H9 (cell line): ENCODE results near the gene APOL4. TPM values are rescaled to one million over a fixed set of nuclear protein-coding genes. Genes with fewer than 3 reads are reported as not detected.

ENCODE experiments used
- DNase-seq: peaks from one replicate; pipeline ENCODE4 v3.0.0-alpha.2; 2017
- H2AFZ ChIP-seq: one replicate; pipeline ENCODE4 v1.6.1; 2013; ENCODE audit warnings: mild to moderate bottlenecking, low read length, control low read depth, moderate library complexity
- H2AK5ac ChIP-seq: 2 replicates; pipeline ENCODE4 v1.6.1; 2013; ENCODE audit warnings: low read length, control low read depth, mixed read lengths; ENCODE audit not compliant: insufficient read length
- H2BK120ac ChIP-seq: one replicate; pipeline ENCODE4 v1.6.1; 2013; ENCODE audit warnings: low read depth, mild to moderate bottlenecking, low read length, control low read depth, inconsistent platforms; ENCODE audit not compliant: poor library complexity, severe bottlenecking
- H2BK12ac ChIP-seq: 2 replicates; pipeline ENCODE4 v1.6.1; 2013; ENCODE audit warnings: low read length, control low read depth, mixed read lengths, low read depth; ENCODE audit not compliant: insufficient read length
- H2BK15ac ChIP-seq: 2 replicates; pipeline ENCODE4 v1.6.1; 2013; ENCODE audit warnings: low read depth, low read length, control low read depth
- H2BK20ac ChIP-seq: one replicate; pipeline ENCODE4 v1.6.1; 2013; ENCODE audit warnings: low read depth, mild to moderate bottlenecking, low read length, control low read depth, inconsistent platforms; ENCODE audit not compliant: poor library complexity, severe bottlenecking
- H2BK5ac ChIP-seq: 2 replicates; pipeline ENCODE4 v1.6.1; 2013; ENCODE audit warnings: low read length, control low read depth, mixed read lengths; ENCODE audit not compliant: insufficient read length
- H3K14ac ChIP-seq: 2 replicates; pipeline ENCODE4 v1.6.1; 2013; ENCODE audit warnings: low read length, control low read depth; ENCODE audit not compliant: insufficient read depth
- H3K18ac ChIP-seq: 2 replicates; pipeline ENCODE4 v1.6.1; 2013; ENCODE audit warnings: low read depth, mild to moderate bottlenecking, mixed read lengths, low read length, control low read depth; ENCODE audit not compliant: insufficient read length
- H3K23ac ChIP-seq: 2 replicates; pipeline ENCODE4 v1.6.1; 2013; ENCODE audit warnings: low read length, control low read depth, mixed read lengths, low read depth; ENCODE audit not compliant: insufficient read length
- H3K23me2 ChIP-seq: 2 replicates; pipeline ENCODE4 v1.6.1; 2013; ENCODE audit warnings: low read depth, mild to moderate bottlenecking, mixed read lengths, low read length, control low read depth; ENCODE audit not compliant: insufficient read length, poor library complexity, severe bottlenecking
- H3K27ac ChIP-seq: 2 replicates; pipeline ENCODE4 v1.5.1; 2013; ENCODE audit warnings: low read length, control low read depth, mixed read lengths, low read depth; ENCODE audit not compliant: insufficient read length
- H3K27me3 ChIP-seq: 2 replicates; pipeline ENCODE4 v1.6.1; 2013; ENCODE audit warnings: low read length, control low read depth, inconsistent platforms; ENCODE audit not compliant: insufficient read depth
- H3K4ac ChIP-seq: 2 replicates; pipeline ENCODE4 v1.6.1; 2013; ENCODE audit warnings: low read depth, mild to moderate bottlenecking, control low read depth, inconsistent platforms, low read length, moderate library complexity
- H3K4me1 ChIP-seq: 2 replicates; pipeline ENCODE4 v1.6.1; 2013; ENCODE audit warnings: low read length, control low read depth, inconsistent platforms; ENCODE audit not compliant: insufficient read depth
- H3K4me2 ChIP-seq: 2 replicates; pipeline ENCODE4 v1.6.1; 2013; ENCODE audit warnings: low read length, control low read depth, mixed read lengths; ENCODE audit not compliant: insufficient read length, insufficient read depth
- H3K56ac ChIP-seq: 2 replicates; pipeline ENCODE4 v1.6.1; 2013; ENCODE audit warnings: low read depth, mild to moderate bottlenecking, mixed read lengths, low read length, control low read depth; ENCODE audit not compliant: insufficient read length
- H3K79me1 ChIP-seq: 2 replicates; pipeline ENCODE4 v1.6.1; 2013; ENCODE audit warnings: low read depth, mild to moderate bottlenecking, moderate library complexity, low read length, control low read depth, inconsistent platforms; ENCODE audit not compliant: insufficient read depth, poor library complexity, severe bottlenecking
- H3K79me2 ChIP-seq: 2 replicates; pipeline ENCODE4 v1.6.1; 2013; ENCODE audit warnings: low read length, control low read depth, inconsistent platforms; ENCODE audit not compliant: insufficient read depth
- H3K9ac ChIP-seq: 2 replicates; pipeline ENCODE4 v1.6.1; 2013; ENCODE audit warnings: low read length, control low read depth, mixed read lengths; ENCODE audit not compliant: insufficient read length; ENCODE audit errors: extremely low read depth
- H3K9me3 ChIP-seq: one replicate; pipeline ENCODE4 v1.6.1; 2013; ENCODE audit warnings: low read depth, low read length, inconsistent platforms; ENCODE audit not compliant: control insufficient read depth
- H3T11ph ChIP-seq: one replicate; pipeline ENCODE4 v1.6.1; 2013; ENCODE audit warnings: mild to moderate bottlenecking, low read length, control low read depth, inconsistent platforms
- H4K20me1 ChIP-seq: one replicate; pipeline ENCODE4 v1.6.1; 2013; ENCODE audit not compliant: control insufficient read depth, insufficient read length, insufficient read depth
- H4K5ac ChIP-seq: 2 replicates; pipeline ENCODE4 v1.6.1; 2013; ENCODE audit warnings: low read depth, mild to moderate bottlenecking, mixed read lengths, low read length, control low read depth; ENCODE audit not compliant: insufficient read length
- H4K8ac ChIP-seq: replicated peaks from 2 replicates; pipeline ENCODE4 v1.6.1; 2013; ENCODE audit warnings: low read length, control low read depth, mixed read lengths, low read depth; ENCODE audit not compliant: insufficient read length
- H4K91ac ChIP-seq: 2 replicates; pipeline ENCODE4 v1.6.1; 2013; ENCODE audit warnings: low read depth, mild to moderate bottlenecking, moderate library complexity, mixed read lengths, low read length, control low read depth; ENCODE audit not compliant: insufficient read length
- H3K27ac Mint-ChIP-seq, 3 experiments: 2 replicates in 2 of 3; 3 replicates in 1 of 3; pipeline ENCODE4 v1.8.0; 2020 to 2021; ENCODE audit warnings: mixed read lengths in 3 of 3, mild to moderate bottlenecking in 1 of 3, moderate library complexity in 1 of 3
- H3K27me3 Mint-ChIP-seq: 2 replicates; pipeline ENCODE4 v1.8.0; 2021; ENCODE audit warnings: low read depth, mild to moderate bottlenecking, moderate library complexity, mixed read lengths
- H3K36me3 Mint-ChIP-seq, 3 experiments: 2 replicates in 2 of 3; 3 replicates in 1 of 3; pipeline ENCODE4 v1.8.0; 2020 to 2021; ENCODE audit warnings: low read depth in 3 of 3, mixed read lengths in 3 of 3; ENCODE audit not compliant: insufficient read depth in 1 of 3
- H3K4me1 Mint-ChIP-seq, 2 experiments: 2 replicates each; pipeline ENCODE4 v1.8.0; 2020; ENCODE audit warnings: mixed read lengths in 2 of 2
- H3K4me3 Mint-ChIP-seq, 2 experiments: 2 replicates in 1 of 2; 3 replicates in 1 of 2; pipeline ENCODE4 v1.8.0; 2020 to 2021; ENCODE audit warnings: mild to moderate bottlenecking in 2 of 2, mixed read lengths in 2 of 2, moderate library complexity in 1 of 2
- H3K9me3 Mint-ChIP-seq, 2 experiments: 2 replicates in 1 of 2; 3 replicates in 1 of 2; pipeline ENCODE4 v1.8.0; 2020; ENCODE audit warnings: mild to moderate bottlenecking in 2 of 2, mixed read lengths in 2 of 2, moderate library complexity in 1 of 2
- CTCF ChIP-seq: fragments of 200-600 bp; sonication (generic); conservative IDR thresholded peaks from 3 replicates; pipeline ENCODE4 v1.8.0; 2021; ENCODE audit warnings: antibody characterized with exemption, mild to moderate bottlenecking
- WGBS: extraction: QIAGEN DNeasy Blood & Tissue Kit; methylation state at CpG from one replicate; pipeline ENCODE4 v1.1.7; 2013; ENCODE audit warnings: missing lambda C conversion rate, low lambda C conversion rate, mixed read lengths; ENCODE audit not compliant: insufficient read length; ENCODE audit errors: extremely low coverage; 5-methylcytosine and 5-hydroxymethylcytosine counted together
- total RNA-seq: library from RNA; stranded (reverse); gene quantifications from 2 replicates; pipeline ENCODE4 v1.2.1, GENCODE V29; 2021

APOL4 gene
- total RNA-seq, 1 experiment from 2014 or later, result not detected

- Histone ChIP-seq H3K23ac (no peak overlapping the region), H3K23me2 (no peaks in the 10 kb centered on the region), H2BK5ac (no peak overlapping the region), H3T11ph (no peak overlapping the region), H2AFZ (no peak overlapping the region), H2BK12ac (no peak overlapping the region), H3K4me1 (peaks cover 4% of the 10 kb centered on the region; the same call in 1 of the 2 replicates), H3K4ac (no peak overlapping the region), H2AK5ac (no peak overlapping the region), H3K56ac (no peak overlapping the region), H3K9me3 (no peaks in the 10 kb centered on the region), H2BK20ac (no peak overlapping the region), H2BK120ac (no peak overlapping the region), H4K91ac (no peak overlapping the region), H4K20me1 (no peaks in the 10 kb centered on the region), H3K14ac (no peak overlapping the region), H3K27ac (no peak overlapping the region), H3K4me2 (no peak overlapping the region), H4K5ac (no peak overlapping the region), H2BK15ac (no peak overlapping the region), H3K79me1 (no peaks in the 10 kb centered on the region), H3K27me3 (no peaks in the 10 kb centered on the region), H3K18ac (no peak overlapping the region), H3K9ac (no peak overlapping the region), H4K8ac (no peak overlapping the region), H3K79me2 (no peaks in the 10 kb centered on the region)
- Mint-ChIP-seq H3K9me3 (no peaks in the 10 kb centered on the region; a peak in 1 of 5 replicates), H3K4me1 (peaks cover 34 to 53% of the 10 kb centered on the region in 2 experiments), H3K36me3 (no peaks in the 10 kb centered on the region), H3K27ac (peak overlapping the region; percentile 80 to 94 (median 89); a peak in 6 of 7 replicates), H3K27me3 (peaks cover 2% of the 10 kb centered on the region; the same call in 1 of the 2 replicates), H3K4me3 (peak overlapping the region; percentile 3 to 53; a peak in 4 of 5 replicates)
- TF ChIP-seq CTCF, result no peak
- DNase-seq, result no peak
- no CpG with 5 or more reads among the region's 8 CpGs for WGBS
Observed at GRCh38 chr22:36197514-36198146, 4.0 kb downstream of the APOL4 start.
